Activated CD4-positive, alpha-beta T cell treated with anti-CD3 and anti-CD28 coated beads, Interleukin-2, Interleukin-6, amounts not matched to agents 100 ng/mL and 50 ng/mL, durations not matched to agents 16 hours and 8 hours (primary cell): ENCODE data around the gene APOBEC4.
A peak's percentile ranks its signal among the peaks of the same experiment; 100 is the strongest.
"Not testable (repeated sequence)": the region's sequence is repeated elsewhere in the genome, so short reads cannot be mapped to it uniquely, and the experiment has no call there.

Source experiments
- DNase-seq: peaks from one replicate; pipeline ENCODE4 v3.0.0-alpha.2; 2020

The APOBEC4 gene

DNA sequence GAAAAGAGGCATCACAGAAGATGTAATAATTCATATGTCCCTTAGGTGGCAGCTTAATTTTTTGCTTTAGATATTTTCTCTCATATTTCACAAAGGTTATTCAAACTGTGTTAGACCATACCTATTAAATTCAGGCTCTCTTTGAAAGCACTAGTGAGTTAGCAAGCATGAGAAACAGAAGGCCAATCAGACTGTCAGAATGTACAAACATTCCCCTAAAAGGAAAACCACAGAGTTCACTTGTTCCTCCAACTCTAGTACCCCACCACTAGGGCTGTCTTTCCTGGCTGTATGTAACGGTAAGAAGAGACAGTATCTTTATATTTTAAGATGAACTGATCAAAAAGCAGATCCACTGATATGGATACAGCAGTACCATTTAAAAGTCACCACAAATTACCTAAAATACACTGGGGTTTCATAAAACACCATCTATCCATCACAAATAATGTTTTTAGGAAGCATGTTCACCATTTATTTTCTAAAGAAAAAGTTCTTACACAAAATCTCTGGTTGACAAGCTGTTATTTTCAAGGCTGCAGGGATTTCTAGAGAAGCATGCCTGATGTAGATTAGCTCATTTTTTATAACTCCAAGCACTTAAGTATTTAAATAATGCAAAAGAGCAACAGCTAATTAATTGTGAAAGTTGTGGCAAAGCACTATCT lies 19.3 kb downstream of the APOBEC4 start:
- peak; percentile 81 for DNase-seq

DNA sequence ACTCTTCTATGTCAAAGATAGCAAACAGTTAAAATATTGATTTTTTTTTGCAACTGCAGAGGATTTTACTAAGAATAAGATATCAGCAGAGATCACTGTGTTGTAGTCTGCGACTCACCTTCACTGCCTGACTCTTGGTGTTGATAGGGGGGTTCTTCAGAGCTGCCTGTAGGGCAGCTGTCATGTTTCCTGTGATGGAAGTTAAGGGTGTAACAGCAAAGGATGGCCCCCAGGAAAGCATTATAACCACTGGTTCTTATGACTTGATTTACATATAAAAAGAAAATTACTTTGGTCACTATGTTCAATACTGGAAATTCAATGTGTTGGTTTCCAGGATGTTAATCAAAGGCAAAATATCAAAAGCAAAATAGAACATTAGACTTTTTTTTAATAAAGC lies 20.2 kb downstream of the APOBEC4 start:
- DNase-seq: peak; percentile 56

DNA sequence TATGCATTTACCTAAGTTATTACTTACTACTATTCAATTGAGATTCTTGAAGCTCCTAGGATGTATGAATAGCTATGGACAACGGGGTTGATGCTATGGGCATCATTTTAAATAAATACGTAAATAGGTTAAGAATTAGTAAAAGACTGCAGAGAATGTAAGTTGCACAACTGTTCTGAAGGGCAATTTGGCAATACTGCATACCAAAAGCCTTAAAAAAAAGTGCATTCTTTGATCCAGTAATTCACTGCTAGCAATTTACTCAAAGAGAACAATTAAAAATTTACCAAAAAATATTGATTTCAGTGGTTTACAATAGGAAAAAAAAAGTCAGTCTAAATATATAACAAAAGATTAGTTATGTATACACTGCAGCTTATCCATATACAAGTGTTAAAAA lies 21.0 kb downstream of the APOBEC4 start:
- no peak for DNase-seq

DNA sequence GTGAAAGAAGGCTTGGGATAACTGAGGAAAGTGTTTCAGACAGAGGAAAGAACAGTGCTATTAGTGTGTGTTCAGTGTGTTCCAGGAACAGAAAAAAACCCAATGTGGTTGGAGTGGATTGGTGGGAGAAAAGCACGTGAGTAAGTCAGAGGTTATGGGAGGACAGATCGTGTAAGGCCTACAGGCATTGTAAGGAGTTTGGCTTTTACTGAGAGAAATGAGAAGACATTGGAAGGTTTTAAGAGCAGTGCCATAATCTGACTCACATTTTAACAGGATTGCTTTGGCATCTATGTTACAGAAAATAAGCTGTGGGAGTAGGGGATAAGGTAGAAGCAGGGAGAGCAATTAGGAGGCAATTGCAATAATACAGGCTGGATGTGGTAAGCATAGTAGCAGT lies 22.4 kb downstream of the APOBEC4 start:
- no peak for DNase-seq

DNA sequence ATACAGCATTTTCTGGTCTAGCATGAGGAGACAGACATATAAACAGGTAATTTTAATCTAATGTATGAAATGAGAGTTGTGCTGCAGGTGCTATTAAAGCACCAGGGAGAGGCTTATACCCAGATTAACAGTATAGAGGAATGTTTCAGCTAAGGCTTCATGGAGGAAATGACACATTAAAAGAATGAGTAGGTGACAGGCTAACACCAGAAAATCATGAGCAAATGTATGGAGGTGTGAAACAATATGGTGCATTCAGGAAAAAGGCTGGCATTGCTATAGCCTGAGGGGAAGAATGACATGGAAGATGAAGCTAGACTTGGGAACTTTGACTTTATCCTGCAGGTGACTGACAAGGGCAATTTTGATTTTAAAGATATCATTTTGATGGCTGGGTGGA lies 24.6 kb downstream of the APOBEC4 start:
- DNase-seq: peak; percentile 38

DNA sequence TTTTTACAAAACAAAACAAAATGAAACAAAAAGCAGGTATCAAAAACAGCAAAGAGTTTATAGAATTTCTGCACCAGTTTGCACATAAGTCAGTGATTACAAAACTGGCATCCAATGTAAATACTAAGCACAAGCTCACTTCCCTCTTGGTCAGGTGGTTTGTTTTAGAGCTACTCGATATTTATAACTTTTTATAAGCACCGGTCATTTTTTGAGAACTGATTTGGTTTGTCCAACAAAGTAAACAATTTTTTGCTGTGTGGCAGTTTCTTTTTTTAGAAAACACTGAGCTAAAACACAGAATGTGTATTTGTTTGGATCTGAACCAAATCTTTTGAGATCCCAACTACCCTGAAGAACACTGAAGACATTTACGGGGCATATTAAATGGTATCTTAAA lies 26.9 kb downstream of the APOBEC4 start:
- DNase-seq: not testable (repeated sequence)

DNA sequence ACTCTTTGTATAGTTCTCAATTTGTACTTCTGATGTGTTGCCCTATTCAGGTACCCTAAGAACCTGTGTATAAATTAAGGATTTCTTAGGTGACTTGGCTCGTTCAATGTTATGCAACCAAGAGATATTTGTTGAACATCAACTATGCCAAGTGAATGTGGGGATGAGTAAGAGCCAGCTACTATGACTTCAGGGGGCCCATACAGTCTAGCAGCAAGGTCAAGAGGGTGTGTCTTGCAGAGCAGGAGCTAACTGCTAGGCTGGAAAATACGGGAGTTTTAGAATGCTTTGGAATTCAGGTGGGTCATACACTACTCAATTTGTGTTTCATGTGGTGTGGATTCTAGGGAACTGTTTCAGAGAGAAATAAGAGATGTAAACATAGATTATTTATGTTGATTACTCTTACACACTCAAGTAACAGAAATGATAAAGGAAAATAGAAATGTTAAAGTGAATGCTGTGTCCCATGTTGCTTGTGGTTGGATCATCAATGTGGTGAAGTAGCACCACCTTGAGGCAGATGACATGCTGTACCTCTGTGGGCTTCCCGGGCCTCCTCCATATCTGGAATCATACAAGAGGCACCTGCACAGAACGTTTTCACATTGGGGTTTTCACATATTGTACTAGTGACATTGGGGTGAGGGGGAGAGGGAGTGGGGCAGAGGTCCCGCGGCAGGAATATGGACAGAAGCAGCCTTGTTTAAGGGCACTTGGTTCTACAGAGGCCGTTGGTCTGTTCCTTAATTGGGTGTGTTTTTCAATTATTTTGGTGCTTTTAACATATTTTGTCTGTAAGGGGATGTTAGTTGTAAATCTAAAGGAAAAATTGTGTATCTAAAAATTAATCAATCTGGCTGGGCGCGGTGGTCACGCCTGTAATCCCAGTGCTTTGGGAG lies 30.0 kb downstream of the APOBEC4 start:
- peak; percentile 65 for DNase-seq

DNA sequence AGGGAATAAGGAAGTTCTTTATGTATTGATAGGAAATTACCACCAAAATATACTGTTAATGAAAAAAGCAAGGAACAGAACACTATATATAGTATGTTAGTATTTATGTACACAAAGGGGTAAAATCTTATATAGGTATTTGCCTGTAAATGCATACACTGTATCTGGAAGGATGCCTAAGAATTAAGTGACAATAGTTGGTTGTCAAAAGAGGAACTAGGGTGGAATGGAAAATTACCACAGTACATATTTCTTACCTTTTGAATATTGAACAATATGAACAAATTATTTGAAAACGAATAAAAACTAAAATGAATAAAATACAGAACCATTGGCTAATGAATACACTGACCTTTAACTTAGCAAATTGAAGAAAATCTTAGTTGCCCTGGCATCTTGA lies 31.1 kb downstream of the APOBEC4 start:
- DNase-seq: no peak

DNA sequence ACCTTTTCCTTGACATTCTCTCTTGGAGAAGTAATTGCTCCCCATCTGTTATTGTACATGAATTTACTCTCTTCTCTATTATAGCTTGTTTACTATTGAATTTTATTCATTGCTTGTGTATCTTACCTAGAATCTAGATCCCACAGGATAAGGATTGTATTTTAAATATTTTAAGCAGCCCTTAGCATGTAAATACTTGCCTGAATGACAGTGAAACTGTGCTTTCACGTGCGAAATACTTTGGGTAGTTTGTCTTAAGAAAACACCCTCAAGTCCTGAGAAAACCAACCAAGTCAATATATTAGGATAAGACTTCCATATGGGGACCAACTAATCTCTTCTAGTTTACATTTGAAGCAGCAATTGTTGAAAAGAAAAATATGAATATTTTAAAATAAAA lies 32.8 kb downstream of the APOBEC4 start:
- DNase-seq: no peak

DNA sequence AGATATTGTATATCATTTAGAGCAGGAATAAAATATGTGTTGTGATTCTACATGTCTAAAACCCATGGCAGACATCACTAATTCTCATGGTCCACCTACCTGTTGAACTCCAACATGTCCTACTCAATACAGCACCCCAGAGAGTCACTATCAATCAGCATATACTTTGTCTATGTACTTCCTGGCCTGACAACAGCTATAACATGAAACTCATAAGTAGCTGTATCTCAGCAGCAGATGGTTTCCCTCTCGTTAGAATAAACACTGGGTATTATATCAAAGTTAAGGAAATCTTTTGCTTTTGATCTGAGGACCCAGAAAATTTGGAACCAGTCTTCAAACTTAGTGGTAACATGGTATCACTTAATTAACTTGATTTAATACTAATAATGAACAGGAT lies 33.3 kb downstream of the APOBEC4 start:
- no peak for DNase-seq

DNA sequence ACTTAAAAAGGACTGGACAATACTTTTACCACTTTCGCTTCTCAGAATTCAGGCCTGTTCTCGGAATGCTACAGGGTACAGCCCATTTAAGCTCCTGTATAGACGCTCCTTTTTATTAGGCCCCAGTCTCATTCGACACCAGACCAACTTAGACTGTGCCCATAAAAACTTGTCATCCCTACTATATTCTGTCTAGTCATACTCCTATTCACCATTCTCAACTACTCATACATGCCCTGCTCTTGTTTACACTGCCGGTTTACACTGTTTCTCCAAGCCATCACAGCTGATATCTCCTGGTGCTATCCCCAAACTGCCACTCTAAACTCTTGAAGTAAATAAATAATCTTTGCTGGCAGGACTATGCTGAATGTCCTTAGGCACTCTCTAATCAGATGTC lies 34.9 kb downstream of the APOBEC4 start:
- not testable (repeated sequence) for DNase-seq

DNA sequence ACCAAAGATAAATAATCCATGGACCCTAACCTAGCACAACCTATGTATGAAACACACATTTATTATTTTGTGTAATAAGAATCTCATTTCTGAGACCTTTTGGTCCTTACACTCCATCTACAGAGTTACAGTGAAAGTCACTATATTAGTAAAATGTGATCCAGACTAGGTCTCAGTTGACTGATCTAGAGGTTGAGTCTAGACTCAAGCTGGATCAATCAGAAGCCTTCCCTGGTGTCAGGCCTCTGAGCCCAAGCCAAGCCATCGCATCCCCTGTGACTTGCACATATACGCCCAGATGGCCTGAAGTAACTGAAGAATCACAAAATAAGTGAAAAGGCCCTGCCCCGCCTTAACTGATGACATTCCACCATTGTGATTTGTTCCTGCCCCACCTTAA lies 40.1 kb downstream of the APOBEC4 start:
- not testable (repeated sequence) for DNase-seq

DNA sequence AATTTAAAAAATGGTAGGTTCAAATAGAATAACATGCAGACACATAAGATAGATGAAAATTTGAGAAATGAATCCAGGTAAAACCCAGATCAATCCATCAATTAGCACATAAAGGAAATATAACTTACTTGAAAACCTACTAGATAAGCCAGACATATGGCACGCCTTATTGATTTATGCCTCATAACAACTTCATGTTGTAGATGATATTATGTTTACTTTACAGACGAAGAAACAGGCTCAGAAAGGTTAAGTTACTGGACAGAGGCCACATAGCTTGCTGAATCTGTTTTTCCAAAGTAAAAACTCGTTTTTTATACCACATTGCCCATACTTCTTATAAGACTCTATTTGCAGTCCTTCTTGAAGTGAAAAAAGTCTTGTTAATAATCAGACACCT lies 40.7 kb downstream of the APOBEC4 start:
- no peak for DNase-seq

DNA sequence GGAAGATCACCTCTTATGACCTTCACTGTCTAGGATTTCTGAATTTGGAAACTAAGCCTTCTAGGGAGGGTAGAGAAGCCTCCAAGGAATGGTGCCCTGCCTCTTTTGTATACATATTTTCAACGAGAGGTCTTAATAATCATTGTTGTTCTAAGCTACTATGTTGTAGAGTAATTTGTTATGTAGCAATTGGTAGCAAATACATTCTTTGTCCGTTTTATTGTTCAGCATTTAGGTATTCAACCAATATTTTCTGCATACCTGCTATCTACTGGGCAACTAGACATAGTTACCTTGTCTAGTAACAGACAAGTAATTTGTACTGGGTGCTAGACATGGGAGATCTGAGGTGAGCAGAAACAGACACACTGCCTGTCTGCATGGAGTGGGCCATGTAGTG lies 42.1 kb downstream of the APOBEC4 start:
- no peak for DNase-seq

DNA sequence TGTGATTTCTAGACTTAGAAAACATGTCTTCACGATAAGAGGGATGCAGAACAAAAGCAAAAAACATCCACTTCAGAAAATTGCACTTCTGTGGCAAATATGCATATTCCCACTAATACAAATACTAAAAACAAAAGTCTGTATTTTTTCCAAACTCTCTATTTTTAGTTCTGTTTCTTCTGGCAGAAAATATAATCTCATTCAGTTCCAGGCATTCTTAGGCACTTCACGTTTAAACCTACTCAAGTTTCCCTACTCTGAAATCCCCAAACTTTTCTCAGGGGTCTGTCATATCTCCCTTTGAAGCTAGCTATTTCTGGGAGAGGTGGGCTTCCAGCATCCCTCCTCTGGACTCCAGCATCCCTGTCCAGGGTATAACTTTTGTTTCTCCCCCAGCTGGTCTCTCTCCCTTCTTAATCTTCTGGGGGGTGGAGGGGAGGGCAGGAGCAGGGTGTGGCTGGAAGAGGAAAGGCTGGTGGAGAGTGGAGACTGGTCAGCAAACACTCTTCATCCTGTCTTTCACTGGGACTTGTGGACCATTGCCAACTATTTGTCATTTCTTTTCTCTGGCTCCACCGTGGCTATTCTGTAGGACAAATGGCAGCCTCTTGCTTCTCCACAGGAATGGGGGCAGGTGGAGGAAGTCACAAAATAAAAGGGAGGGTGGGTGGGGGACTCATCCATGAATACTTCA lies 43.2 kb downstream of the APOBEC4 start:
- no peak for DNase-seq

DNA sequence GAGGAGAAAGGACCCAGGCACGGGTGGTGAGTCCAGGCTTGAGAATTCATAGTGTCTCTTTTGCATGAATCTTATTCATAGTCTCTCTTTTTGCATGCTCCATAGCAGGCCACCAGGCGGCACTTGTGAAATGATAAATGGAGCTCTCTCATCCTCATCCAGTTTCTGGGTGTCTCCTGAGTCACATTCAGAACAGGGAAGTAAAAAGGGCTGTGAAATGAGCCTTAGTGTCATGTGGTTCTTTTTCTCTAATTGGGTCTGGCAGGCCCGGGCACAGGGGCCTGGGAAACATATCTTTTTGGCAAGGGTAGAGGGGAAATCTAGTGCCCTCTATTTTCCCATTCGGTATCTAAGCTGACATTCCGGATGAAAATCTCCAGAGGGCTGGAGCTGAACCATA lies 43.8 kb downstream of the APOBEC4 start:
- no peak for DNase-seq

DNA sequence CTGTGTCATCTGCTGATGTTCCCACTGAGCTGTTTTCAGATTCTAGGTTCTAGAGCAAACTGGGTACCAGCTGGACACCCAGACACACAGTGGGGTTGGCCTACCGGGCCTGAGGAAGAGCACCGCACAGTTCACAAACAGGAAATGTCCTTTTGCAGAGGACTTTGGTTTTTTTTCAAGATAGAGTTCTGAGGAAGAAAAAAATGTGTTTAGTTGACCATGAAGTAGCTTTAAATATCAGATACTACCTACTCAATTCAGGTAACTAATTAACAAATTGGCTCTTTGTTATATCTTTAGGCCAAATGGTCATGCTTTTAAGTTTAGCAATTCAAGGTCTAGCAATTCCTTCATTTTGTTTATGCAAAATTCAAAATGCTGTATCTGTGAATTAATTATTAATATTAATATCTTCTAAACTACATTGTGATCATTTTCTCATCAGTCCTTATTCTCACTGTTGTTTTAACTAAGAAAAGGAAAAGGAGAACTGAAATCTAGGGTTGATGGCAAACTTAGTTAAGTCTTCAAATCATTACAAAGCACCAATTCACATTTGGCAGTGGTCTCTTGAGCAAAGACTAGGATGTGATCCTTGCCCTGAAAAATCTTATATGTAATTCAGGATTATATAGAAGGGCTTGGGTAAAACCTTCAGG lies 45.7 kb downstream of the APOBEC4 start:
- DNase-seq: no peak

DNA sequence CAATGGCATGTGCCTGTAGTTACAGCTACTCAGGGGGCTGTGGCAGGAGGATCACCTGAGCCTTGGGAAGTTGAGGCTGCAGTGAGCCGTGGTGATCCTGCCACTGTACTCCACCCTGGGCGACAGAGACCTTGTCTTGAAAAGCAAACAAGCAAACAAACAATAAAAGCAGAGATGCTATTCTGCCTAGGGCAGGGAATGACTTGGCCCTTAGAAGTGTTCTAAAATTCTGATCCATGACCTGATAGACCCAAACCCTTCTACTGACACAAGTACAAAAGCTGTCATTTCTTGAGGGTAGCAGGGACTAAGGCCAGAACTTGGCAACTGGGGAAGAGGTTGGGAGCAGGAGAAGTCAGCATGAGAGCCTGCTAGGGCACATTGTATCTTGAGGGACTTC lies 47.2 kb downstream of the APOBEC4 start:
- no peak for DNase-seq

DNA sequence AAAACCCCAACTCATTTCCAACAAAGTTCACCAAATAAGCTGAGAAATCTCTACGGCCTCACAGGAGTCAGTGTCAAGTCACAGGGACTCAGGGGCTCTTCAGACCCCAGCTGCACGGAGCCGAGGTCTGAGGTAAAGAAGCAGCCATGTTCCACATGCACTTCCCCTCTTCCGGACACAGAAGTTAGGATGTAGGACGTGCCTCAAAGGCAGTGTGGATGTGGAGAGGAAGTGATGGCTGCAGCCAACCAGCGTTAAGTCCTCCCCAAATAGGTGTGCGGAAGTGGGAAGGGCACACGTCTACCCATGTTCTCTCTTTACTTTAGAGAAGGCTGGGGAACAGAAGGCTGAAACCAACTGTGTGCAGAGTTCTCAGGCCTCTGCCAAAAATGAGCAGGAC lies 48.3 kb downstream of the APOBEC4 start:
- no peak for DNase-seq

DNA sequence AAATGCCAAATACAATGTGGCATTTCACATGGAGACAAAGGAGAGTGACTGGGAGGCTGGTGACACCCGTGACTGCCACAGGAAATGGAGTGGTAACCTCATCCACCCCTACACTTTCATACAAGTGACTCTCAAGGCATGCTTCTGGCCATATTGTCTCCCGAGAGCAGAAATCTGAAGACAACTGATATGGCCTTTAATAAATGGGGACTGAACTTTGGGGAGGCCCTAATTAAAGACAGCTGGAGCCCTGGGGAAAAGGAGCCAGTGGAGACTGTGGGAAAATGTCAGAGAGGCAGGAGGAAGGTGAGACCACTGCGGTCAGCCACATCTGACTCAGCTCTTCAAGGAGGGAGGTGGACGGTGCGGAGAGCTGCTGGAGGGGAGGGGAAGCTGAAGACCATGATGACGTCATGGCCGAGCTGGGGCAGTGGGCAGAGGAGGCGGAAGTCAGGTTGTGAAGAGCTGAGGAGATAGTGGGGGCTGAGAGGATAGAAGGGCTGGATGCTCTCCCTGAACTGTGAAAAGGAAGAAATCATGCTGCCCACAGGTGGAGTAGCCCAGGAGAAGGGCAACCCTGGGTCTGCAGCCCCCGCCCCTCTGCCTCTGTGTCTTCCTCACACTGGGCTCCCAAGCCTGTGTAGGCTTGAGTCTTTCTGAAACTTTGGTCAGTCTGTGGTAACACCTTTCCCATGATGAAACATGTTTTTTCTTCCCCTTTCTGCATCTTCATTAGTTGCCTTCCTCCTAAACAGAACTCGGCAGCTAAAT lies 48.9 kb downstream of the APOBEC4 start:
- no peak for DNase-seq

DNA sequence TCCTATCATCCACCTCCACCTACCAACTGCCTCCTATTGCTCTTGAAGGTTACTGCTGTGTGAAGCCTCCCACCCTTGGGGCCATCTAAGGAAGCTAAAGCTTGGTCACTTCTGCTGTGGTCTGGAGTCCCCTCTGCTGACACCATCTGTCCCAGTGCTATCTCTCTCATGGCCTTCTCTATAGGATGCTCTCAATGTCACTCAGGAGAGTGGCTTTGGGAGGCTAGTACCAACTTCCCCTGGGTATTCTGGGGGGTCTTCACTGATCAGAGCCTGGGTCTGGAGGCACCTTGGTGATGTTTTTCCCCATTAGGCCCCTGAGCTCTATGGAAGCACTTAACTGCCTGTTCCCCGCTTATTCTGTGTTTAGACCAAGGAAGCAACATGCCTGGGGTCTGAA lies 50.6 kb downstream of the APOBEC4 start:
- no peak for DNase-seq

DNA sequence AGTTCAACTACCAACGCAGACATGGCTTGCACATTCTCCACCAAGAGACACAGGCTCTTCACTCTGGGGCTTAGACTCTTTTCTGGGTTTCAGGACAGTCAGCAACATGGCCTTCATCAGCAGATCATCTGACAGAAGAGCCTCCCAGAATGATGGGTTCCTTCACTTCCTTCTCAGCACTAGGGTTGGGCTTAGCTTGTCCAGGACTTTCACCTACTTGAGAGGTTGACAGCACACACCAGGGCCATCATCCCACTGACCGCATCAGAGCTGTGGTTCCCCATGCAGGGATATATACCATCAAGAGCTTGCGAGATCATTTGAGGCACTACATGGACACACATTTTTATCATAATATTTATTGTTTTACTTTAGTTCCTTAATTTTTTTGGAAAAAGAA lies 52.5 kb downstream of the APOBEC4 start:
- DNase-seq: no peak

DNA sequence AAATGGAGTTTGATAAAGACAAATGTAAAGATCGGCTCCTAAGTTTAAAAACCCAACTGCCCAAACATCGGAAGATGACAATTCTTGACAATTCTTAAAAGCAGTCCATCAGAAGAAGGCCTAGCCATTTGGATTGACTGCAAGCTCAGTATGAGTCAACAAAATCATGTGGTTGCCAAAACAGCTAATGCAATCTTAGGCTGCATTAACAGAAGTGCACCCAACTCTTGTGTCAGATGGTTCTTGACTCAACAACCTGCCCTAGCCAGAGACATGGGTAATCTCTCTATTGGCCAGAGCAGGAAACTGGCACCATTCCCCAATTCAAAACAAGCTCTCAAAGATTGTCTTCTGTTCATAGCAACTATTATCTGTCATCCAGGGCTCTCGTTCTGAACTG lies 53.0 kb downstream of the APOBEC4 start:
- DNase-seq: peak; percentile 19
